Jurkat, Clone E6-1 (cell line): Measurements from ENCODE around the gene SLC35G3.
"Not testable (repeated sequence)": the region's sequence is repeated elsewhere in the genome, so short reads cannot be mapped to it uniquely, and the experiment has no call there.

Source experiments
- DNase-seq: peaks from one replicate; pipeline ENCODE4 v3.0.0-alpha.2; 2011; ENCODE audit warnings: low read depth, low spot score
- H3K4me3 ChIP-seq: 2 replicates; pipeline ENCODE4 v1.5.1; 2011; ENCODE audit warnings: mild to moderate bottlenecking, low read length, control low read depth, moderate library complexity

SLC35G3 gene

DNA sequence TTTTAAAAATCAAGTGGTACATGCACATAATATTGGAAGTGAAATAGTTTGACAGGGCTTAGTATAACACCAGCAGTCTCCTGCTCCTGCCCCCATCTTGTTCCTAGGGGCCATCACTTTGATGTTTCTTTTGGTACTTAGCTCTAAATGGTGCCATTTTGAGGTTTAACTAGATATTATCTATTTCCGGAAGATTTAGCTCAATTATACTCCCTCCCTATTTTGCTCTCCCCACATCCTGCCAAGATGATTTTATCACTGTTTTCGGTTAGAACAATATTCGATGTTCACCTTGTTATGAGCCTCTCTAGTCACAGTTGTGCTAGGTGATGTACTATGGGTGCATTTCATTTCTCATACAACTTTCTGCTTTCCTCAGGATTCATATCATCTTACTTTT is 20.0 kb upstream of the SLC35G3 start:
- H3K4me3 ChIP-seq = peak overlapping the region; percentile 41
- DNase-seq = peak; percentile 98

DNA sequence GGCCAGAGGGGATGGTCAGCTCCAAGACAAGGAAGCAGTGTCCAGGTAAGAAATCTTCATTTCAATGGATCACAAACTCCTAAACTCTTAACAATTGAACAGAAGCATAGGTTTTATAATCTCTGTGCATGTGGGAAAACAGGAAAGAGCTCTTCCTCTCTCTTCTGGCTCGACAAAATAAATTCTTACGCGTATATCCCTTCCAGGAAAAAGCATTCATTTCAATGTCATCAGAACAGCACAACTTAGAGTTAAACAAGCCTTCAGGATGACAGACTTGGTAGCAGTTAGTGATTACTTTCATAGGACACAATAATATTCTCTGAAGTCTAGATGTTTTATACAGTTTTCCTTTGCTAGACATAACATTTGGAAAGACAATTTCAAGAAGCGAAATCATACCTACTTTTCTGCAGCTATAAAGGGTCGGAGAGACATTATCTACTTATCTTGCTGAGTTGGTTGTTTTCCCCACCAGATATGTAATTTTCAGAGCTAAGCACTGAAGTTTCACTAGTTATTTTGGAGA is 19.3 kb upstream of the SLC35G3 start:
- H3K4me3 ChIP-seq = peak overlapping the region; percentile 17

GRCh38 chr17:35212668-35213067 is 18.5 kb upstream of the SLC35G3 start:
- no peak overlapping the region for H3K4me3 ChIP-seq
- no peak for DNase-seq

More for the DNA sequence above, 19.3 kb upstream of the SLC35G3 start:
- DNase-seq = no peak

GRCh38 chr17:35210741-35211140 is 16.5 kb upstream of the SLC35G3 start:
- no peak overlapping the region for H3K4me3 ChIP-seq
- DNase-seq = no peak

- H3K4me3 ChIP-seq, DNase-seq: not testable (repeated sequence)
Measured at GRCh38 chr17:35202582-35202981, 8.4 kb upstream of the SLC35G3 start.

GRCh38 chr17:35195062-35195461 is 869 bp upstream of the SLC35G3 start:
- not testable (repeated sequence) for H3K4me3 ChIP-seq, DNase-seq

DNA sequence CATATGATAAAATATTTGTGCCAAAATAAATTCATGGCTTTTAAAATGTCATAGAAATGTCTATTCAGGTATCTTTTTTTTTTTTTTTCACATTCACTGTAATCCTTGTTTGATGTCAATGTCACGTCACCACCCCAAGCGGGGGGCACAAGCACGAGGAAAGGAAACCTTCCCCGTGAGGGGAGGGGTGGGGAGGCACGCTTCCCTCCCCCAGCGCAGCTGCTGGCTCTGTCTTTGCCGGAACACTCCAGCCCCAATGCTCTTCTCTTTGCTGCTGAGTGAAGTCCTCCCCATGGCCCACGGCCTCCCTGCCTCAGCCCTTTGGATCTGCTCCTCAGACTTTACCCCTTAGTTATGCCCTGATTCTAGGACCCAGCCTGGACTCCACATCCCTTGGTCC is 1.5 kb downstream of the SLC35G3 start:
- no peak overlapping the region for H3K4me3 ChIP-seq
- DNase-seq = no peak

DNA sequence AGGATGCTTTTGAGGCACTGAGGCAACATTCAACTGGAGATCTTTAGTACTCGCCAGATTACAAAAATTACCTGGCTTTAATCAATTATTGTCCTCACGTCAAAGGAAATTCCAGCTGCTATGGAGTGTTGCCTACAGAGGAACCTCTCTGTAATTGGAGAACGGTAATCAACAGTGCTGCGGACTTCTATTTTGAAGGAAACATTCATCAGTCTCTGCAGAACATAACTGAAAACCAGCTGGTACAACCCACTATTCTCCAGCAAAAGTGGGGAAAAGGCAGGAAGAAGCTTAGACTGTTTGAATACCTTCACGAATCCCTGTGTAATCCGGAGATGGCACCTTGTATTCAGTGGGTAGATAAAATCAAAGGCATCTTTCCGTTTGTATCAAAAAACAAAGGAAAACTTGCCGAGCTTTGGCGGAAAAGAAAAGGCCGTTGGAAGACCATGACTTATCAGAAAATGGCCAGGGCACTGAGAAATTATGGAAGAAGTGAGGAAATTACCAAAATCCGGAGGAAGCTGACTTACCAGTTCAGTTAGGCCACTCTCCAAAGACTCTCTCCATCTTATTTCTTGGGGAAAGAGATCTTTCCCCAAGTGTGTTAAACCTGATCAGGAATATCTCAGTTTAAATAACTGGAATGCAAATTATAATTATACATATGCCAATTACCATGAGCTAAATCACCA is 3.0 kb downstream of the SLC35G3 start:
- H3K4me3 ChIP-seq = no peak overlapping the region
- no peak for DNase-seq

DNA sequence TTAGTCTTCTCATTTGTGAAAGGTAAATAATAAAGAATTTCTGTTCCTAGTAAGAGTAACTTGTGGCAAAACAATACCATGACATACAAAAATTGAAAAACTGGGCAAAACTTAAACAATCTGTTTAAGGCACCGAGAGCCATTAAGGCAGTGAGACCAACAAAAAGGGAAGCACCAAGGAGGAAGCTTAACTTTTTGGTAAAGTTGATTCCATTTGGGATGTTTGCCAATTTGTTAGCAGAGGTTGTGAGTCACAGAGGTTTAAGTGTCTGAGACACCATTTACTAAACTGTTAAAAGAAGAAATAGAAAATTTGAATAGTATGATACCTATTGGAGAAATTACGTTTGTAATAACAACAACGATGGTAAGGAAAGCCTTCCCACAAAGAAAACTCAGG is 4.9 kb downstream of the SLC35G3 start:
- no peak overlapping the region for H3K4me3 ChIP-seq
- no peak for DNase-seq

GRCh38 chr17:35188111-35188510 is 6.1 kb downstream of the SLC35G3 start:
- no peak for DNase-seq
- no peak overlapping the region for H3K4me3 ChIP-seq

DNA sequence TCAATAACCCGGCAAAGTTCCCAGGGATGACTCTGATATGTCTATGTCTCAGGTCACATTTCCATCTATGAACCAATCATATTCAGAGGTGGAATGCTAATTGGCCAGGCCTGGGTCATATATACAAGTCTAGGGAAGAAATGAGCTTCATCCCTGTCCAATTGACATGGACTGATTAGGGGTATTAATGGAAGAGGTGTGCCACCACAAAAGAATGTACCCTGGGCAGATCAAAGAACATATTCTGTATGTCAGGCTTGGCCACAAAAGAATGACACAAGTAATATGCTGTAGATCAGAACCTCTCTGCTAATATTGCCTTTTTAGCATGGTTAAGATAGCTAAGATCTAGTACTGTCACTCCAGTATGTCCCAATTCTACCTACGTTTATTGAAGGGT is 6.7 kb downstream of the SLC35G3 start:
- no peak for DNase-seq
- H3K4me3 ChIP-seq = no peak overlapping the region

- no peak for DNase-seq
- H3K4me3 ChIP-seq = no peak overlapping the region
Measured at GRCh38 chr17:35185849-35186248, 8.3 kb downstream of the SLC35G3 start.

- no peak for DNase-seq
Measured at GRCh38 chr17:35184274-35184673, 9.9 kb downstream of the SLC35G3 start.

DNA sequence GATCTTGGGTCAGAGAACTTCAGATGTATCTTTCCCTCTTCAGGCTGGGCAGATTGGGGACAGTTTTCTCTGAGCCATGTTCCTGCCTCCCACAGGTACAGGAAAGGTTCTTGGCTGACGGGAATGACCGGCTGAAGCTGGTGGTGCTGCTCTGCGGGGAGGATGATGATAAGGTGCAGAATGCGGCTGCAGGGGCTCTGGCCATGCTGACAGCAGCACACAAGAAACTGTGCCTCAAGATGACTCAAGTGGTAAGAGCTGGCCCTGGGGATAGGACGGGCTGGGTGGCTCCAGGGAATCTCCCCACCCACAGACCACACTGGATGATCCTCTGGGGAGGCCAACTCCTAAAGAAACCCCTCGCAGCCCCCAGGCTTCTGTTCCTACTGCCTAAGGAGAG is 10.9 kb downstream of the SLC35G3 start:
- H3K4me3 ChIP-seq = no peak overlapping the region
- DNase-seq = no peak

More at GRCh38 chr17:35184274-35184673, 9.9 kb downstream of the SLC35G3 start:
- H3K4me3 ChIP-seq = no peak overlapping the region

DNA sequence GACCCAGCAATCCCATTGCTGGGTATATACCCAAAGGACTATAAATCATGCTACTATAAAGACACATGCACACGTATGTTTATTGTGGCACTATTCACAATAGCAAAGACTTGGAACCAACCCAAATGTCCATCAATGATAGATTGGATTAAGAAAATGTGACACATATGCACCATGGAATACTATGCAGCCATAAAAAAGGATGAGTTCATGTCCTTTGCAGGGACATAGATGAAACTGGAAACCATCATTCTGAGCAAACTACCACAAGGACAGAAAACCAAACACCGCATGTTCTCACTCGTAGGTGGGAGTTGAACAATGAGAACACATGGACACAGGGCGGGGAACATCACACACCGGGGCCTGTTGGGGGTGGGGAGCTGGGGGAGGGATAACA is 14.8 kb downstream of the SLC35G3 start:
- not testable (repeated sequence) for H3K4me3 ChIP-seq, DNase-seq

GRCh38 chr17:35176897-35177296 is 17.3 kb downstream of the SLC35G3 start:
- no peak for DNase-seq
- H3K4me3 ChIP-seq = no peak overlapping the region

DNA sequence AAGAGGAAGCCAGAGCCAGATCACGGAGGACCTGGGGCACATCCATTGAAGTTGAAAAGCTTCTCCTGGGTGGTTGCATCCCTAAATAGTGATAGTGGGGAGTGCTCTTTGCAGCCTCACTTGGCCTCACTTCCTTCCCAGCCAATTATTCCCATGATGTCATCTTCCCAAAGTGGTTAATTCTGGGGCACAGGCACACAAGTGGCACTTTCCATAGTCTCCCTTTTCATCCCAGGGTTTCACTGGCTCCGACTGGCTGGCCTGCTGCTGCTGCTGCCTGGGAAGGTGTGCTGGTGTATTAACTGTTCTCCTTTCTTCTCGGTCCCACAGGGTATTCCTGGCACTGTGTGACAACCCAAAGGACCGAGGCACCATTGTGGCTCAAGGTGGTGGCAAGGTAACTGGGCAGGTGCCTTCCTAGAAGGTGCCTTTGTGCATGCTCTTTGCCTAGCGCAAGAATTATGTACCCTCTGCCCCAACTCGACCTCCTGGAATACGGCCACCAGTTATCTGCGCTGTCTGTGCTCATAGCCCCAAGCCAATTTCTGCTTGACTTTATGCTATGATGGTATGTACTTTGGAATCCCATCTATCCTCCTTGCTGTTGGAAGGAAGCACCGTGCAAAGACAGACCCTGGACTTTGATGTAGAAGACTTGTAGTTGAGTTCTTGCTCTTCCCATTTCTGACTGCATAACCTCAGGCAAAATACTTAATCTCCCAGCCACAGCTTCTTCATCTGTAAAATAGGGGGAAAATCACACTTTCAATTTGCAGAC is 18.4 kb downstream of the SLC35G3 start:
- DNase-seq = no peak
- H3K4me3 ChIP-seq = no peak overlapping the region

DNA sequence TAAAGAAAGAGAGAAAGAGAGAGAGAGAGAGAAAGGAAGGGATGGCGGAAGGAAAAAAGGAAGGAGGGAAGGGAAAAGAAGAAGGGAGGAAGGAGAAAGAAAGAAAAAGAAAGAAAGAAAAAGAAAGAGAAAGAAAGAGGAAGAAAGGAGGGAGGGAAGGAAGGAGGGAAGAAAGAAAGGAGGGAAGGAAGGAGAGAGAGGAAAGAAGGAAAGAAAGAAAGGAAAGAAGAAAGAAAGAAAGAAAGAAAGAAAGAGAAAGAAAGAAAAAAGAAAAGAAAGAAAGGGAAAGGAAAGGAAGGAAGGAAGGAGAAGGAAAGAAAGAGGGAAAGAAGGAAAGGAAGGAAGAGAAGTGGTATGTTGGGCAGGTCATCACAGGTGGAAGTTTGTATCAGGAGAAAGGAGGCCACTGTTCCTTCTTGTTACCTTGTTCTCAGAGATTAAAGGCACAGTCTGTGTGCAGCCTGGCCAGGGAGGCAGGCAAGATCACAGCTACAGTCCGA is 19.3 kb downstream of the SLC35G3 start:
- DNase-seq = no peak
- H3K4me3 ChIP-seq = no peak overlapping the region

DNA sequence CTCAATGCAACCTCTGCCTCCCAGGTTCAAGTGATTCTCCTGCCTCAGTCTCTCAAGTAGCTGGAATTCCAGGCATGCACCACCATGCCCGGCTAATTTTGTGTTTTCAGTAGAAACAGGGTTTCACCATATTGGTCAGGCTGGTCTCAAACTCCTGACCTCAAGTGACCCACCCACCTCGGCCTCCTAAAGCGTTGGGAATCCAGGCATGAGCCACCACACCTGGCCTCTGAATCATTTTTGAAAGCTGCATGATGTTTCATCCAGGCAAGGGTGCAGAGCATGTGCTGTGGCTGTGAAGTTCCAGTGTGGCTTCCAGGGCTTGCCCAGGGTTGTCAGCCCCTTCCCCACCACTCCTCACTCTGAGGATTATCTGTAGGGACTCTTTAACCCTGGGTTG is 21.9 kb downstream of the SLC35G3 start:
- not testable (repeated sequence) for DNase-seq, H3K4me3 ChIP-seq

GRCh38 chr17:35171834-35172233 is 22.4 kb downstream of the SLC35G3 start:
- no peak overlapping the region for H3K4me3 ChIP-seq
- DNase-seq = no peak
